ENCODE data around the gene TULP4.

The TULP4 gene, protein sequence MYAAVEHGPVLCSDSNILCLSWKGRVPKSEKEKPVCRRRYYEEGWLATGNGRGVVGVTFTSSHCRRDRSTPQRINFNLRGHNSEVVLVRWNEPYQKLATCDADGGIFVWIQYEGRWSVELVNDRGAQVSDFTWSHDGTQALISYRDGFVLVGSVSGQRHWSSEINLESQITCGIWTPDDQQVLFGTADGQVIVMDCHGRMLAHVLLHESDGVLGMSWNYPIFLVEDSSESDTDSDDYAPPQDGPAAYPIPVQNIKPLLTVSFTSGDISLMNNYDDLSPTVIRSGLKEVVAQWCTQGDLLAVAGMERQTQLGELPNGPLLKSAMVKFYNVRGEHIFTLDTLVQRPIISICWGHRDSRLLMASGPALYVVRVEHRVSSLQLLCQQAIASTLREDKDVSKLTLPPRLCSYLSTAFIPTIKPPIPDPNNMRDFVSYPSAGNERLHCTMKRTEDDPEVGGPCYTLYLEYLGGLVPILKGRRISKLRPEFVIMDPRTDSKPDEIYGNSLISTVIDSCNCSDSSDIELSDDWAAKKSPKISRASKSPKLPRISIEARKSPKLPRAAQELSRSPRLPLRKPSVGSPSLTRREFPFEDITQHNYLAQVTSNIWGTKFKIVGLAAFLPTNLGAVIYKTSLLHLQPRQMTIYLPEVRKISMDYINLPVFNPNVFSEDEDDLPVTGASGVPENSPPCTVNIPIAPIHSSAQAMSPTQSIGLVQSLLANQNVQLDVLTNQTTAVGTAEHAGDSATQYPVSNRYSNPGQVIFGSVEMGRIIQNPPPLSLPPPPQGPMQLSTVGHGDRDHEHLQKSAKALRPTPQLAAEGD (N-terminal part only)

DNA sequence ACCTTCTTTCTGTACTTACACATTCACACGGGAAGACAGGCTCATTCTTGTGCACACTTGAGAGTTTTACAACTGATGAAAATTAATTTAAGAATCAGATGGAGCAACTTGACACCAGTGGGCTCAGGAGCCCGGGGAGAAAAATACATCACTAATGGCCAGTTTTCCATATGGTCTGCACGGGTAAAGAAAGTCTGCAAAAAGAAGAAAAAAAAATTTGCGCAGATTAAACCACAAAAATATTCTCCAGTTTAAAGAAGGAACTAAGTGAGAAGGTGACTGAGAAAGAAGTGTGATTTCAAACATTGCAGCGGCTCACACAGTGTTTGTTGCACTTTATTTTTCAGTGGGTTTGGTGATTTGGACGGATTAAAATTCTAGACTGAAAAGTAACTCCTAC, at the start of gene TULP4:
TULP4 (plus strand) TSS at position 301 of the 400 bp plus-strand sequence. CDS start 1,552 bp downstream, outside the sequence.
- no peak for ATAC-seq

DNA sequence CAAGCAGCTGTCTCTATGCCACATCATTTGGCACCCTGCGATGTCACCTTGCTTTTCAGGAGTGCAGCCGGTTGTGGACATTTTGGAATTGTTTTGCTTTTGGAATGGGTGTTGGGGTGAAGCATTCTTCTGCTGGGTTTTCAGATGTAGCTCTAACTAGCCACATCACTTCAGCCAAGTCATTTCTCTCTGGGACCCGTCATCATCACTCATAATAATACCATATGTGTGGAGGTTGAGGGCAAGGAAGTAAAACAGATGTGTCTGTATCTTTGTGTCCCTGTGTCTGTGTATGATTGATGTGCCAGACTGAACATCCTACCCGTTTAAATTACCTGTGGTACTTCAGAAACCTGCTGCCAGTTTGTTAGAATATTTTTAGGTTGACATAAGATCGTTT, 49.5 kb upstream of the TULP4 start:
- ATAC-seq = peak; percentile 79 to 98

DNA sequence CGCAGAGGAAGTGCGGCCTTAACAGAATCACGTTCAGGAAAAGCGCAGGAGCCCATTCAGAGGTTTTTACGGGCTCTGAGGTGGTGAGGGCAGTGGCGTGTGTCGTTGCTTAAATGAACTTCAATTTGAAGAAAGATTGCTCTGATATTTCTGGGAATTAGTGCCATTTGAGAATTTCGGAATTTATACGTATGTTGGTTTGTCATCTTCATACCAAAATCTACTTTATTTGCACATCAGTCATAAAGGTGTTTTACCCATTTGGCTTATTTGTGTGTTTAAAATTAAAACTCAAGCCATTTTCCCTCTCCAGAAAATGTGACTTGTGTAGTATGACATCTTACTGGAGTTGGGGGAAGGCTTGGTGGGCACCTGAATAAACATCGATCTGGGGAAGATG, 48.1 kb upstream of the TULP4 start:
- no peak for ATAC-seq

DNA sequence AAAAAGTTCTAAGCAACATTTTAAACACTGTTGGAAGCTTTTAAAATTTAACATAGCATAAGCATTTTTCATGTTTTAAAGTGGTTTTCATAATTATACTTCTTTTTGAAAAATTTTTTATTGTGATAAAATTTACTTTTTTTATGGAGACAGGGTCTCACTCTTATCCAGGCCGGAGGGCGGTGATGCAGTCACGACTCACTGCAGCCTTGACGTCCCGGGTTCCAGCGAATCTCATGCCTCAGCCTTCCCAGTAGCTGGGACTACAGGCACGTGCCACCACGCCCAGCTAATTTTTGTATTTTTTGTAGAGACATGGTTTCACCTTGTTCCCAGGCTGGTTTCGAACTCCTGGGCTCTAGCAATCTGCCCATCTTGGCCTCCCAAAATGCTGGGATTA, 46.1 kb upstream of the TULP4 start:
- ATAC-seq = no peak

DNA sequence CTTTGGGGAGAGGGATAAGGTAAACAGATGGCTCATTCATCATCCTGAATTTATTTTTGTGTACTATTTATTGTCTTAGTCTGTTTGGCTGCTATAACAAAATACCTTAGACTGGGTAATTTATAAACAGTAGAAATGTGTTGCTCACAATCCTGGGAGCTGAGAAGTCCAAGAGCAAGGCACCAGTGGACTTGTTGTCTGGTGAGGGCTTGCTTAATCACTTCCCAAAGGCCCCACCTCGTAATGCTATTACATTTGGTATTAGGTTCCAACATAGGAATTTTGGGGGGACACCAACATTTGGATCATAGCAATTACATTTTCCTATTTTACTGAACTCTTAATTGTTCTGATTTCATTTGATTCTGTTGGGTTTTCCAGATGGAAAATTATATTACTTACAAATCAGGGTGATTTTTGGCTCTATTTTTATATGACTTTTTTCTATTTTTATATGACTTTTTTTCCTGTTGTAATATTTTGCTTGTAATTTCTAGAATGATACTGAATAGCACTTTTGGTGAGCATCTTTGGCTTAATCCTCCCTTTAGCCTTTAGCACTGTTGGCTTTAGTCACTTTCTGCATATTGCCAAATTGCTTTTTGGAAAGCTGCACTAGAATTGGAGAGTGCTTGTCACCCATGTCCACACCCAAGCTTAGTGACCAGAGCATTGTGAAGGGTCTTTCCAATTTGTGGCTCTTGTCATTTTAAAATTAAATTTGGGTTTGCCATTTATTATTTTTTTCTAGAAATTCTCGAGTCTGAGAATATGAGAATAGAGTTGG, 43.7 kb upstream of the TULP4 start:
- ATAC-seq = no peak

DNA sequence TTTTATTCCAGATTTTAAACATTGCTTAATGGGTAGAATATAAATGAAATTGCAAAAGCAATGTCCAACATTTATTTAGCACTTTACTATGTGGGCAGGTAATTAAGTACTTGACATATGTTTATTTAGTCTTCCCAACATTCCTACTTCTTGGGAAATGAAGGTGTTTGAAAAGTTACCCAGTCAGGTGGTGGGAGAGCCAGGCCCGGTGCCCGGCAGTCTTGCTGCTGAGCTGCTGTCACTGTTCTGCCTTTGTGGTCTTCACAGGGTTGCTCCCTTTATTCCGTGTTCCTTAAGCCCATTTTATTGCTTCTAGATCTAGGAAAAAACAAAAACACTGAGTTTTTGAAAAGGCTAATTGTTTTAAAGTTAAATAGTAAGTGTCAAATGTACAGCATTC, 42.6 kb upstream of the TULP4 start:
- ATAC-seq = no peak

DNA sequence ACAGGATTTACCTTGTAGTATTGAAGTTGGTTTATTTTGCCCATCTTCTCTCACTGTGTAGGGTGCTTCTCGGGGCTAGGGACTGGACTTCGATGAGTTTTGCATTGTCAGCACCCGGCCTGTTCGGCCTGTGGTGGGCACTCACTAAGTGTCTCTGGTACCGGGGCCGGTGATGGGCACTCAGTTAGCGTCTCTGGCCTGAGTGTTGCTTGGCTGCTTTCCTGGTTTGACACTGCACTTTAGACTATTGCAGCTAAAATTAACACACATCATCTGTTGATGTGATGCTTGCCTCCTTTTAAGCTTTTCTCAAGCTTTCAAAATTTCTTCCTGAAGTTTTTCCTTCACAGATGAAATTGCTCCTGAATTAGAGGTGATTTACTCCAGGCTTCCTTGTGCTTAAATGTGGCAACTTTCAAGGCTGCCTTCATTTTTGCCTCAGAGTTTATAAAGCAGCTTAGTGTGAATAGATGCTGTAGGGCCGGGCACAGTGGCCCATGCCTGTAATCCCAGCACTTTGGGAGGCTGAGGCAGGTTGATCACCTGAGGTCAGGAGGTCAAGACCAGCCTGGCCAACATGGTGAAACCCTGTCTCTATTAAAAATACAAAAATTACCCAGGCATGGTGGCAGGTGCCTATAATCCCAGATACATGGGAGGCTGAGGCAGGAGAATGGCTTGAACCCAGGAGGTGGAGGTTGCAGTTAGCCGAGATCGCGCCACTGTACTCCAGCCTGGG, 41.7 kb upstream of the TULP4 start:
- ATAC-seq = no peak

DNA sequence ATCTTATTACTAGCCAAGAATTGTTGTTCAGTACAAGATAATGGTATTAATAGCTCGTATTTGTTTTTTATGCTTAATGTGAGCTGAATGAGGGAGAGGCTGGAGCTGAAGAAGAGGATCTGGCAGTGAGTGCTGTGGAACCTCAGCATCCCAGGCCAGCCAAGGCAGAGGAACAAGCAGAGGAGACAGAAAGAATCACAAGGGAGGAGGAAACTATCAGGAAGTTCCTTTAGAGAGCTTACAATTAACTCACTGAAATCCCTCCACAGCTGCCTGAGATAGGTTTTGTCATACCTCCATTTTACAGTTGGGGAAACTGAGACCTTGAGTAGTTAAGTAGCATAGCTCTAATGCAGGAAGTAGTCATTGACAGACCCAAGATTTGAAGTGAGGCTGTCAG, 39.9 kb upstream of the TULP4 start:
- no peak for ATAC-seq

DNA sequence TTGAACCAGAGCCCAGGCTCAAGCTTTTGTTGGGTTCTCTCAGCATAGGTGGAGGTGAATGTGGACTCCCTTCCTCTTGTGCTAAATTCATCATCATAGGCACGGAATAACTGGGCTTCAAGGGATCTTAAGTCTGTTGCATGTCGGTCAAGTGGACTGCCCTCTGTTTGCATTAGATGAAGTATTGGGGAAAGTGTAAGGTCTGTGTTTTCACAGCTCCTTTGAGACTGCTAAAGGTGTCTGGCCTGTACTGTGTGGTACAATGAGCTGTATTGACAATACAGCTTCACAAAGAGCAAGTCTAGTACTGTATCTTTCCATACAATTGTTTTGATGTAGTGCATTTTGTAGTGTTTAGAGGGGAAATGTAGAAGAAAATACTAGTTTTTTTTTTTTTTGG, 34.3 kb upstream of the TULP4 start:
- no peak for ATAC-seq

DNA sequence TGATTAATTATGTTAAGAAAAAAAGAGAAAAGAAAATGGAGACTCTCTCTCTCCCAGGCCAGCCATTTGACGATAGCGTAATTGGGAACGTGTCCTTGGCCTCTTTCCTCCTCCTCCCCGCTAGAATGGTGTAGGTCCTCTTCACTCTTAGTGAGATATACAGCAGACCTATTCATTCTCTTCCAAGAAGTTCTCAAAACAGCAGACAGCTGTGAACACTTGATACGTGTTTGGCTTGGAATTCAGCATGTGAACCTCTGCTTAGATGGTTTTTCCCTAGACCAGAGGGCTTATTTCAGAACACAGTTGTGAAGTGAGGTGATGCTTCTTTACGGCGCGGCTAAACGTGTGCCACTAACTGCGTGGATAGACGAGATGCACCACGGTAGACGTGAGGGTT, 32.6 kb upstream of the TULP4 start:
- ATAC-seq = no peak

DNA sequence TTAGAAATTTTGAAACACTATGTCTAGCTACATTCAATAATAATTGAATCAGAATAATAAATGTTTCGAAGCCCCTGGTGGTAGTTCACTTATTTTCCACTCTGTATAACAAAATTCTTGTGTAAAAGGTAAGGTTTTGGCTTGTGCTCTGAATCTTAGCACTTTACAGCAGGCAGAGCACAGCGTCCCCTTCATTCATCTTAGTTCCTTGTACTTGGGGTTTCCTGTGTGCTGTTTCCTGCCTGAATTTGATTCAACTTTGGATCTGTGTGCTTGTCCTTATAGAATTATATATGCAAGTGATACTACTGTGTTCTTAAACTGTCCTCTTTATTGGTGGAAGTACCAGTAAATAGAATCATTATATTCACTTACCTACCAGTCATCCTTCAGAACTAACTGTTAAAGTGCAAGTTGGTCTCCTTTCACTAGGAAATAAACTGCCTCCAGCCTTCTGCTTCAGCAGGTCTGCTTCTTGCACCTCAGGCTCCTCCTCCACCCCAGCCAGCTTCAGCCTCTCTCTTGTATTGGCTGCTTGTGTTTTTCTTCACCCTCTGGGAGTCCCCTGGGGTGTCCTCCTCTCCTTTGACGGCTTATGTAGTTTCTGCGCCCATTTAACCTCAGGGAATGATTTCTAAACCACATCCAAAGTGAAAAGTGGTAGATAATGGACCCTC, 28.8 kb upstream of the TULP4 start:
- peak; percentile 41 to 64 for ATAC-seq

DNA sequence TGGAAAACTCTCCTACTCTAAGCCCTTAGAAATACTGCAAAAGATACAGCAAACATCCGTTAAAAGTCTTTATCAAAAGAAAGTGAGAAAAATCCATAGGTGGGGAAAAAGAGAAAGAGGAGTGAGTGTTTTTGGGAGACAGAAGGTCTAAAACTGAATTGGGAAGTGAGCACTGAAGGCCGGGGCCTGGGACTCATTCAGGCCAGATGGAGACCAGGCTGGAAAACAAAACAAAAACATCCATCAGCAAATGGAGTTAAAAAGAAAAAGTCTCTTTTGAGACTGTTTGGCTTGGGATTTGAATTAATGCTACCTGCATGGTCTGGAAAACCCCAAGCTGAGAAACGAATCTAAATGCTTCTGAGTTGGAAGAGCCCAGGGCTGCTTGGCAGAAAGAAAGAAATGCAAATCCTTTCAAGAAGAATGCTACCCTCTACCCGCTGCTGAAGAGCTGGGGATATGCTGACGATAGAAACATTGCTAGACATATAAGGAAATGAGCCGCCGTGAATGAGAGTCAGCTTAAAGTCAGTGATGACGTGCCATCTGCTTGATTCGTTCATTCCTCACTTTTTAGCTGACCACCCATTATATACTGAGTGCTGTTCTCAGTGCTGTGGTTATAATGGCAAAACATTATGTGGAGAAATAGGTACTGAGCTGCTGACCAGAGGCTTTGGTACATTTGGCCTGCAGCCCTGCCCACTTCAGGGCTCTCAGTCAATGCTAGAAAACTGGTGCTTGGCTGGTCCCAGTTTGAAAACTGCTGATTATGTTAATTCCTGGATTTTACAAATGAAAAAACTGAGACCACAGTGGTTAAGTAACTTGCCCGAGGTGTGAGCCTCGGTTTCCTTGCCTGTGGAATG, 28.0 kb upstream of the TULP4 start:
- peak; percentile 64 to 71 for ATAC-seq

DNA sequence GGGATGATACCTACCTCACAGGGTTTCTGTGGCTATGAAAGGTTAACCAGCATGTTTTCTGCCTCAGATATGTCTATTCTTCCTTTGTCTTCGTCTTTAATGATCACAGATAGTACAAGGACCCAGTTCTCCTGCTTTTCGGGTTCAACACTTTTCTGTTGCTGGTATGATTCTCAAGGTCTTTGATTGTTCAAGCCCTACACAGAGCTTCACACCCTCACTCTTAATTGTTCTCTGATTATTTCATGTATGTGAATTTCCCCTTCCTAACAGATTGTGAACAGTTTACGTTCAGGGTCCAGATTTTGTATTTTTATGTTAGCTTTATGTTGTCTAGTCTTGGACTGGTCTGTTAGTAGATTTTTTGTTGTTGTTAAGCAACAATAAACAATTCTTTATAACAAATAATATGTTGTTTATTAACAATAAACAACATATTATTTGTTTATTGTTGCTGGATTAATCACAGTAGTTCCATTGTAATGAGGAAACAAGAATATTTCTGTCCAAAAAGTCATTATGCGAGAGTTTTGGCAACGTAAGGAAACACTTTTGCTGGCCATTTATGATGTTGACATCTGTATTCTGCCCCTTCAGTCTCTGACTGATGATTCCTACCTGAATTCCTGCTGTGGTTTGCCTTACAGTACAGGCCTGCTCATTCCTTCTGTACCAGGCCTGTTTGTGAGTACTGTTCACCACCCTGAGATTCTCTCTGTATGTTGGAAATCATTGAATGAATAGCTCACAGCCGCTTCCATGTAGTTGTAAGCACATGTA, 27.2 kb upstream of the TULP4 start:
- no peak for ATAC-seq

DNA sequence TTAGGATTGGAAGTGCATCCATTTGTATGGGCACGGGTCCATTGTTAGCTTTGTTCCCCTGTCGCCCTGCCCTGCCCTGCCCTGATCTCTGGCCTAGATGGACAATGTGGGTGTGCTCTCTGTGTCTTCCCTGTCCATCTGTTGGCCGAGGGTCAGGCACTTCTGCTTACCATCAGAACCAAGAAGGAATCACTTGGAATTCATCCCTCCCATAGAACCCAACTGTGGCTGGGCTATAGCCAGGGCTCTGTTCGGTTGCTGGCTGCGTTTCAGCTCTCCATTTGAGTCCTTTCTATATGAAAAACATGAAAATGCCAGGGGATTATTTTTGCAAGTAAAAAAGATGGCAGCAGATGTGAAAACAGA, 26.6 kb upstream of the TULP4 start:
- ATAC-seq = no peak

DNA sequence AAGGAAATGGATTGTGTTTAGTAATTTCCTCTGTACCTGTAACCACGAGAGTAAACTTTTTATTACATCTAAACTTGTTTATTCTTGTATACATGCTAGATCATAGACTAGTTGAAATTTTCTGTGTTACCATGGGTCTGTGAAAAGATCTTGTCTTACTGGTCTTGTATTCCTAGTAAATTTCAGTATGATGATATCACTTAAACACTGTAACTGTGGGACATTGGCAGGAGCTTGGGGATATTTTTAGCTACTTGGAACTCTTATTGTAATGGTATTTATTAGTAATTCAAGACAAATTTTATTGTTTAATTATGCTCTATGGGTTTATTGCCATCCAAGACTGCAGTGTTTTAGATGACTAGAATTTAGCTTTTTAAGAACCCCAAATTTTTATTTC, 25.9 kb upstream of the TULP4 start:
- ATAC-seq = no peak

DNA sequence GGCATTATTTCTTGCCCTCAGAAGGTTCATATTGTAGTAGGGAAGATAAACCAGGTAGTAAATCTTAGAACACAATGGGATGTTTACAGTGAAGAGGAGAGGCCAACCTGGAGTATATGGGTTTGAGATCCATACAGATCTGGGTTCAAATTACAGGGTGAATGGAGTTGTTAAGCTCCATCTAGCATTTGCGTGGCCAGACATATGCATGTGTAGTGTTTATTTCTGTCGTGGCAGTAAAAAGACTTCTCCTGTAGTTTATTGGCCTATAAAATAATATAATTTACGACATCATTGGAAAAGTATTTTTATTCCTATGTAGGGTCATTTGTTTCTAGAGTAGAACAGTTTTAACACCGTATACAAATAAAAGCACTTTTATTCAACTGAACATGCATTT, 25.2 kb upstream of the TULP4 start:
- no peak for ATAC-seq

DNA sequence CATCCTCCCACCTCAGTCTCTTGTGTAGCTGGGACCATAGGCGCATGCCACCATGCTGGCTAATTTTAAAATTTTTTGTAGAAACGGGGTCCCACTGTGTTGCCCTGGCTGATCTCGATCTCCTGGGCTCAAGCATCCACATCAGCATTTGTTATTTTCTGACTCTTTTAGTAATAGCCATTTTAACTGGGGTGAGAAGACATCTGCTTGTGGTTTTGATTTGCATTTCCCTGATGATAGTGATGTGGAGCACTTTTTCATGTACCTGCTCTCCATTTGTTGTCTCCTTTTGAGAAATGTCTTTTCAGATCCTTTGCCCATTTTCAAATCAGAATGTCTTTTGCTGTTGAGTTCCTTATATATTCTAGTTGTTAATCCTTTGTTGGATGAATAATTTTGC, 22.2 kb upstream of the TULP4 start:
- ATAC-seq = peak; percentile 57 to 58

DNA sequence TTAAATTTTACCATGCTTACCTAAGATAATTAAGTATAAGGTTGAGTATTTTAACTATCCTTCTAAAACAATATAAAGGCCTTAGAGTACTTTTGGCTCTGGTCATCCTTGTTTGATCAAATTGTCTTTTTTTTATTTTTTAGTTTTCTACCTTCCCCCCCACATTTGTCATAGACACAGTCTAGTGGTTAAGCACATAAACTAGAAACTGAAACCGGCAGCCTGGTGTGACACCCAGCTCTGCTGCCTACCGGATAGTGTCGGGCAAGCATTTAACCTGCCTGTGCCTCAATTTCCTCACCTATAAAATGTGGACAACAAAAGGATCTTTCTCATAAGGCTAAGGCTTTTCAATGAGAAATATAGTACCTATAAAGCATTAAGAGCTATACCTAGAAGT, 21.6 kb upstream of the TULP4 start:
- ATAC-seq = peak; percentile 99 to 100

DNA sequence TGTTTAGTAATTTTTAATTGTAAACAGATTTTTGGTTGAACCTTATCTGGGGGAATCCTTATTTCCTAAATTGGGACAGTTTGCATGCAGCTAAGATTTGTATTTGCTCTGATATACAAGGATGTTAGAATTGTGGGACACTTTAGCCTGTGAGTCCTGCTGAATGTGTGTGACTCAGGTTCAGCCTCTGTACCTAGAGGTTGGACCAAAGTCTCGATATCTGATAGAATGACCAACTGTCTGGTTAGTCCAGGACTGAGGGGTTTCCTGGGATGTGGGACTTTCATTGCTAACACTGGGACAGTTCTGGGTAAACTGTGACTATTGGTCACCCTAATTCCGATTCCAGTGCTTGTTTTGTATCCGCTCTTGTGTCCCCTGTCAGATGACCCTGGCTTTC, 20.2 kb upstream of the TULP4 start:
- ATAC-seq = no peak

DNA sequence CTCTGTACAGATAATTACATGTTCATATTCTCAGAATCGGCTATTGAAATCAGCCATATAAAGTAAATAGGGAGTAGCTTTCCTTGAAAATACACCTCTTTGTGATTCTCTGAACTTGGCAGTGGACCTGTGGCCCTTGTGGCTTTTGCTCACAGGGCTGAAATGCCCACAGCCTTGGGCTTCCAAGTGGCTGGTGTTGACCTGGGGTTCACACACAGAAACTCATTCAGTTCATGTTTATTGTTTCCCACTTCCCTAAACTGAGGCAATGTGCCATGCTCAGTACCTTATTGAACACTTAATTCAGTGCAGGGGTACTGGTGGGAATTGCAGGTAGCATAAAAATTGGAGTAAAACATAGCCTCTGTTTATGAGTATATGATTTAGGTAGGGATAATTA, 19.1 kb upstream of the TULP4 start:
- ATAC-seq = no peak

Measured in activated CD4-positive, CD25-positive, alpha-beta regulatory T cell treated with anti-CD3 and anti-CD28 coated beads, Interleukin-2, amount 50 U/mL, for 24 hours (primary cell).